Thyroid gland (tissue), 4 donors: ENCODE measurements around the gene NPHP4. TPM values are rescaled to one million over a fixed set of nuclear protein-coding genes. Genes with fewer than 3 reads are reported as not detected.

Experiments
- DNase-seq, 2 donors: peaks; one replicate each; pipeline ENCODE4 v3.0.0-alpha.2; 2019
- H3K27ac ChIP-seq, 3 donors: fragments of 200-600 bp; sonication (generic); 1 replicate in 2 of 3; 2 replicates in 1 of 3; pipeline ENCODE4 v1.5.1; 2016 to 2019; ENCODE audit warnings: mild to moderate bottlenecking in 1 of 3, moderate library complexity in 1 of 3
- H3K27me3 ChIP-seq: fragments of 200-600 bp; sonication (generic); one replicate; pipeline ENCODE4 v1.5.1; 2019
- H3K36me3 ChIP-seq, 2 donors: fragments of 200-600 bp; sonication (generic); one replicate each; pipeline ENCODE4 v1.5.1; 2016 to 2019
- H3K4me1 ChIP-seq, 2 donors: fragments of 200-600 bp; sonication (generic); one replicate each; pipeline ENCODE4 v1.5.1; 2017 to 2019
- H3K4me3 ChIP-seq, 3 donors: fragments of 200-600 bp; sonication (generic); replicated peaks in 1 of 3; 1 replicate in 2 of 3; 2 replicates in 1 of 3; pipeline ENCODE4 v1.5.1; 2016; ENCODE audit warnings: mild to moderate bottlenecking in 1 of 3
- H3K9me3 ChIP-seq: fragments of 200-600 bp; sonication (generic); one replicate; pipeline ENCODE4 v1.5.1; 2017
- POLR2A ChIP-seq, 2 donors: fragments of 450-650 bp; IDR thresholded peaks; one replicate each; pipeline ENCODE4 v1.6.1; 2017; ENCODE audit warnings: antibody characterized with exemption in 2 of 2, mild to moderate bottlenecking in 2 of 2, moderate library complexity in 1 of 2
- WGBS, 2 donors: methylation state at CpG; one replicate each; pipeline ENCODE4 v1.1.5; 2017; 5-methylcytosine and 5-hydroxymethylcytosine counted together
- intact Hi-C: fragments of 100-400 bp; cut with DNase I; formaldehyde crosslinking; loops from one replicate; pipeline ENCODE4 v1.15.1; 2023
- total RNA-seq, 4 donors: library from RNA; depleted of rRNA; stranded (reverse); fragments of >200 nt; gene quantifications; one replicate each; pipeline ENCODE4 v1.2.3, GENCODE V29; 2016
- TF ChIP-seq, protein P1 (sequence below), 6 experiments: fragments of 200-600 bp in 3 of 6; fragments of 450-650 bp in 3 of 6; sonication (generic) in 3 of 6; IDR thresholded peaks; one replicate each; pipeline ENCODE4 v1.5.1; 2016 to 2019; ENCODE audit warnings: antibody characterized with exemption in 6 of 6, mild to moderate bottlenecking in 2 of 6, inconsistent platforms in 1 of 6, moderate library complexity in 1 of 6

Gene NPHP4
- total RNA-seq, 4 donors from 2014 or later: 24.3 to 48.3 (median 30.4) TPM

DNA sequence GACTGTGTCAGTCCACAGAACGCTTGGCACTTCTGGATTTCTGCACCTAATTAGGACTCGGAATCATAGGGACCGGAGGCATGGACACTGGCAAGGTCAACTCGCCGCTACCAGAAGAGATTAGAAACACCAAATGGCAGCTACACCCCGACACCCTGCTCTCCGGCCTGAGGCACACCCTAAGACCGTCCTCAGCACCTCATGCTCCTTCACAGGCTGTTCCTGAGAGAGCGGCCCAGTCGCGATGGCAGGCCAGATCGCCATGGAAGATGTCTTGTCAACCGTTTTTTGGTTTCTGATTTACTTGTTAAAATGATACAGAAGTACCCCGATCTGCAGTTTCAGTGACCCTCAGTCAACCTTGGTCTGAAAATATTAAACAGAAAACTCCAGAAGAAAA, 46.8 kb downstream of the NPHP4 start:
- 95 to 97% methylated on average over 14 of the region's 14 CpGs for WGBS, 2 donors
- no peaks in the 10 kb centered on the region for H3K9me3 ChIP-seq
- H3K4me3 ChIP-seq: no peak overlapping the region
- H3K36me3 ChIP-seq: peaks cover 24 to 26% of the 10 kb centered on the region in 2 donors
- intact Hi-C loops: no loop called here
- no peak overlapping the region for H3K27ac ChIP-seq
- H3K4me1 ChIP-seq: peaks cover 0 to 4% of the 10 kb centered on the region in 2 donors
- no peak for DNase-seq
- H3K27me3 ChIP-seq: no peaks in the 10 kb centered on the region
- no peak for TF ChIP-seq POLR2A (IDR thresholded peaks at IDR 0.05)
- TF ChIP-seq, protein P1, sequence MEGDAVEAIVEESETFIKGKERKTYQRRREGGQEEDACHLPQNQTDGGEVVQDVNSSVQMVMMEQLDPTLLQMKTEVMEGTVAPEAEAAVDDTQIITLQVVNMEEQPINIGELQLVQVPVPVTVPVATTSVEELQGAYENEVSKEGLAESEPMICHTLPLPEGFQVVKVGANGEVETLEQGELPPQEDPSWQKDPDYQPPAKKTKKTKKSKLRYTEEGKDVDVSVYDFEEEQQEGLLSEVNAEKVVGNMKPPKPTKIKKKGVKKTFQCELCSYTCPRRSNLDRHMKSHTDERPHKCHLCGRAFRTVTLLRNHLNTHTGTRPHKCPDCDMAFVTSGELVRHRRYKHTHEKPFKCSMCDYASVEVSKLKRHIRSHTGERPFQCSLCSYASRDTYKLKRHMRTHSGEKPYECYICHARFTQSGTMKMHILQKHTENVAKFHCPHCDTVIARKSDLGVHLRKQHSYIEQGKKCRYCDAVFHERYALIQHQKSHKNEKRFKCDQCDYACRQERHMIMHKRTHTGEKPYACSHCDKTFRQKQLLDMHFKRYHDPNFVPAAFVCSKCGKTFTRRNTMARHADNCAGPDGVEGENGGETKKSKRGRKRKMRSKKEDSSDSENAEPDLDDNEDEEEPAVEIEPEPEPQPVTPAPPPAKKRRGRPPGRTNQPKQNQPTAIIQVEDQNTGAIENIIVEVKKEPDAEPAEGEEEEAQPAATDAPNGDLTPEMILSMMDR (IDR thresholded peaks at IDR 0.05): no peak

DNA sequence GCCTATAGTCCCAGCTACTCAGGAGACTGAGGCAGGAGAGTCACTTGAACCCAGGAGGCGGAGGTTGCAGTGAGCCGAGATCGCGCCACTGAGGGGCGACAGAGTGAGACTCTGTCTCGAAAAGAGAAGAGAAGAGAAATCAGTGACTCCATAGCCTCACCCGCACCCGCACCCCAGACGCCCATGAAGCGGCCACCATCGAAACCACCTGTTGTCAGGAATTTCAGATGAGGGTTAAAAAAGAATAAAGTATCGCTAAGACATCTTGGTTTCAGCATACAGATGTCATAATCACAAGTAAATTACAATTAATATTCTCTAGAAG, 47.4 kb downstream of the NPHP4 start:
- Histone ChIP-seq H3K36me3 (peaks cover 24 to 26% of the 10 kb centered on the region in 2 donors), H3K4me3 (no peak overlapping the region), H3K9me3 (no peaks in the 10 kb centered on the region), H3K27ac (no peak overlapping the region), H3K4me1 (peaks cover 0 to 4% of the 10 kb centered on the region in 2 donors), H3K27me3 (no peaks in the 10 kb centered on the region)
- TF ChIP-seq, protein P1 (IDR thresholded peaks at IDR 0.05): no peak
- no peak for TF ChIP-seq POLR2A (IDR thresholded peaks at IDR 0.05)
- no peak for DNase-seq
- intact Hi-C loops: no loop called here
- 96 to 97% methylated on average over 11 to 12 of the region's 12 CpGs for WGBS, 2 donors

DNA sequence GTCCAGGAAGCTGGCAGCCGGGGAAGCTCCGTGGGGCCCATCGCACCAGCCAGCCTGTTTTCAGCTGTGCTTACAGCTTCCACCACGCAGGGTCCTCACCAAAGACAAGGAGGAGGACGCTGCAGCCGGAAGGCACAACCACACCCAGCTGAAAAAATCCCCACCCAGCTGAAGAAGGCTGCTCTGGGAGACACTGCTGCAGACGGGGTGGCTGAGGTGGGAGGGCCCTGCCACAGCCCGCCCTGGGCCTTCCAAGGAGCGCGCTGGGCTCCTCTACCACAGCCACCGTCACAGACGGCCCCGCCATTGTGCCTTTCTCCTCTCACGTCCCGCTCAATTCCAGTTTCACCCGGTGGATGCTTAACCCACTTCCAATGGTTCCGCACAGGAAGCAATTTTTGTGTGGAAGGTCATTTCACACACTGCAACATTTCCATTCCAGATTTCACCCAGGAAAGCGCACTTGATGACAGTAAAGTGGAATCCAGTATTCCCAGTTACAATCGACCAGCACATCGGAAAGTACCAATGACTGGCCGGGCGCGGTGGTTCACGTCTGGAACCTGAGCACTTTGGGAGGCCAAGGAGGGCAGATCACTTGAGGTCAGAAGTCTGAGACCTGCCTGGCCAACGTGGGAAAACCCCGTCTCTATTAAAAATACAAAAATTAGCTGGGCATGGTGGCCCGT, 47.9 kb downstream of the NPHP4 start:
- no peaks in the 10 kb centered on the region for H3K27me3 ChIP-seq
- peaks cover 0 to 1% of the 10 kb centered on the region in 2 donors for H3K4me1 ChIP-seq
- intact Hi-C loops: no loop called here
- no peak for TF ChIP-seq POLR2A (IDR thresholded peaks at IDR 0.05)
- TF ChIP-seq, protein P1 (IDR thresholded peaks at IDR 0.05): no peak
- WGBS, 2 donors: 91 to 92% methylated on average over 26 to 27 of the region's 27 CpGs
- H3K9me3 ChIP-seq: no peaks in the 10 kb centered on the region
- DNase-seq: no peak
- no peak overlapping the region for H3K4me3 ChIP-seq
- H3K36me3 ChIP-seq: peaks cover 22 to 24% of the 10 kb centered on the region in 2 donors
- no peak overlapping the region for H3K27ac ChIP-seq

DNA sequence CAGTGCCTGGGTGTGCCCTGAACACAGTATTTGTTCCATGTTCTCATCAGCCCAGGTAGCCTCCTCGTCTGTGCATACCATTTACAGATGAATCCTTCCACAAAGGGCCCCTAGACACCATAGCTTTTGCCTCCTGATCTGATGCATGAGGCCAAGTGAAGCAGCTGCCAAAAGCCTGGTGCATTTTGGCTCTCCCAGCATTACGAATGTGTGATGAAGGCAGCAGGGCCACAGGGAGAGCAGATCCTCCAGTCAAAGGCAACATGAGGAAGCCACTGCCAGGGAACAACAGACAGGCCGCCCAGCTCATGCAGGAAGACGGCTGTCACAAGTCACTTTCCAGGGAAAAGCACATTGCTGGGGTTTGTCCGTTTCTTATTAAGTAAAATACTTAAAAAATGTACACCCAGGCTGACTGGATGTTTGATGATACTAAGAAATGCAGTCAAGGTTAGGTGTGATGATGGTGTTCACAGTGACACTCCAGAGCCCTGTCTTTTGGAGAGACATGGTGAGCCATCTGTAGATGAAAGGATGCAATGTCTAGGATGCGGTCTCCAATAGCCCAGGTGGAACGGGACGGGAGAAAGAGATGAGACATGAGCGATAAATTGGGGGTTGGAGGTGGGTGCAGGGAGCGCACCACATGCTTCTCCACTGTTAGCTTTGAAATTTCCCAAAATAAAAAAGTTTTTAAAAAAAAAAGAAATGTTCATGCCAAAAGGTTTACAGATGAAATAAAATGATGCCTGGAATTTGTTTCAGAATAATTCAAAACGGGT, 48.7 kb downstream of the NPHP4 start:
- Histone ChIP-seq H3K27me3 (no peaks in the 10 kb centered on the region), H3K4me1 (no peaks in the 10 kb centered on the region), H3K27ac (no peak overlapping the region), H3K4me3 (no peak overlapping the region), H3K36me3 (peaks cover 22 to 24% of the 10 kb centered on the region in 2 donors), H3K9me3 (no peaks in the 10 kb centered on the region)
- 86 to 92% methylated on average over 11 of the region's 11 CpGs for WGBS, 2 donors
- no peak for DNase-seq
- intact Hi-C loops: no loop called here
- no peak for TF ChIP-seq POLR2A (IDR thresholded peaks at IDR 0.05)
- TF ChIP-seq, protein P1 (IDR thresholded peaks at IDR 0.05): no peak

DNA sequence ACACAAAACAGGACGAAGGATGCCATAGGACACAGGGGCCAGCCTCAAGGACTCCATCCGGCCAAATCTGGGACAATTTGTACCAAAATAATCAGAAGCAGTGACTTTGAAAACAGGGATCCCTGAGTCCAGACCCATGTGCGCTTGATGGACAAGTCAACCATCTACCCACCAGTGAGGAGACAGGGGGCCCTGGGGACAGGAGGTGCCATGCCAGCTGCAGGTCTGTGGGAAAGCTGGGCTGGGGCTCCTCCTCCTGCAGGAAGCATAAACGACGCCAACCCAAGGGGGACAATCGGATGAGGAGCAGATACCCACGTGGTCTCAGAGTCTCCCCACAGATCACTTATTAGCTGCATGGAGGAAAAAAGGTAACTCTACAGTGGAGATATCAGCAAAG, 50.6 kb downstream of the NPHP4 start:
- Histone ChIP-seq H3K27me3 (no peaks in the 10 kb centered on the region), H3K4me1 (no peaks in the 10 kb centered on the region), H3K9me3 (no peaks in the 10 kb centered on the region), H3K36me3 (peaks cover 12 to 23% of the 10 kb centered on the region in 2 donors), H3K27ac (no peak overlapping the region), H3K4me3 (no peak overlapping the region)
- DNase-seq: no peak
- no peak for TF ChIP-seq POLR2A (IDR thresholded peaks at IDR 0.05)
- intact Hi-C loops: no loop called here
- 95 to 96% methylated on average over 7 of the region's 7 CpGs for WGBS, 2 donors
